Transverse colon (tissue), 4 donors: ENCODE data around the gene EFCAB7. TPM values are rescaled to one million over a fixed set of nuclear protein-coding genes. Genes with fewer than 3 reads are reported as not detected.

Experiments
- DNase-seq: peaks from one replicate; pipeline ENCODE4 v3.0.0-alpha.2; 2019
- H3K27ac ChIP-seq, 4 donors: fragments of 200-600 bp; sonication (generic); 2 replicates each; pipeline ENCODE4 v1.5.1; 2016 to 2018; ENCODE audit warnings: inconsistent platforms in 4 of 4
- H3K27me3 ChIP-seq: fragments of 200-600 bp; sonication (generic); 2 replicates; pipeline ENCODE4 v1.5.1; 2017; ENCODE audit warnings: inconsistent platforms
- H3K36me3 ChIP-seq, 4 donors: fragments of 200-600 bp; sonication (generic); 2 replicates each; pipeline ENCODE4 v1.5.1; 2017 to 2019; ENCODE audit warnings: inconsistent platforms in 4 of 4
- H3K4me1 ChIP-seq, 4 donors: fragments of 200-600 bp; sonication (generic); 2 replicates each; pipeline ENCODE4 v1.5.1; 2017 to 2020; ENCODE audit warnings: inconsistent platforms in 4 of 4
- H3K4me3 ChIP-seq, 4 donors: fragments of 200-600 bp; sonication (generic); 1 replicate in 1 of 4; 2 replicates in 3 of 4; pipeline versions ENCODE4 v1.5.1 to v1.6.1; 2017 to 2019; ENCODE audit warnings: inconsistent platforms in 4 of 4
- H3K9me3 ChIP-seq, 2 donors: fragments of 200-600 bp; sonication (generic); 2 replicates each; pipeline ENCODE4 v1.5.1; 2017 to 2019; ENCODE audit warnings: inconsistent platforms in 2 of 2
- EP300 ChIP-seq: sonication (generic); formaldehyde crosslinking; IDR thresholded peaks from one replicate; pipeline ENCODE4 v1.6.1; 2017; ENCODE audit warnings: antibody characterized with exemption, low read depth
- POLR2A ChIP-seq: fragments of 450-650 bp; IDR thresholded peaks from one replicate; pipeline ENCODE4 v1.6.1; 2016; ENCODE audit warnings: antibody characterized with exemption, mild to moderate bottlenecking, moderate library complexity
- POLR2AphosphoS5 ChIP-seq, 3 donors: sonication (generic); formaldehyde crosslinking; IDR thresholded peaks; one replicate each; pipeline ENCODE4 v1.6.1; 2016; ENCODE audit warnings: antibody characterized with exemption in 3 of 3
- WGBS, 2 donors: methylation state at CpG; one replicate each; pipeline ENCODE4 v1.1.5; 2018; ENCODE audit warnings: low coverage in 1 of 2; 5-methylcytosine and 5-hydroxymethylcytosine counted together
- in situ Hi-C, 4 donors: fragments of 200-750 bp; cut with MboI; loops; one replicate each; pipeline versions ENCODE4 v1.15.0 to v1.15.1; 2017; ENCODE audit warnings: low sequenced_read_pairs in 3 of 4, low pct_ligation_motif_present in 1 of 4, low pct_unique_long_range_greater_than_20kb in 1 of 4
- intact Hi-C: fragments of 100-400 bp; cut with DNase I; formaldehyde crosslinking; loops from one replicate; pipeline ENCODE4 v1.15.1; 2023; ENCODE audit warnings: low total_unique reads
- total RNA-seq, 4 donors: library from RNA; depleted of rRNA; stranded (reverse); fragments of >200 nt; gene quantifications; one replicate each; pipeline ENCODE4 v1.1.0, GENCODE V29; 2016
- TF ChIP-seq, protein P1 (sequence below), 5 experiments: fragments of 200-600 bp in 3 of 5; fragments of 450-650 bp in 2 of 5; sonication (generic) in 3 of 5; IDR thresholded peaks; 1 replicate in 2 of 5; 2 replicates in 3 of 5; pipeline ENCODE4 v1.5.1; 2016 to 2017; ENCODE audit warnings: antibody characterized with exemption in 5 of 5, inconsistent platforms in 3 of 5, mild to moderate bottlenecking in 2 of 5, moderate library complexity in 1 of 5

EFCAB7 gene
- total RNA-seq, 4 donors from 2014 or later = 3.8 to 6.4 (median 4.2) TPM; not detected in 1

DNA sequence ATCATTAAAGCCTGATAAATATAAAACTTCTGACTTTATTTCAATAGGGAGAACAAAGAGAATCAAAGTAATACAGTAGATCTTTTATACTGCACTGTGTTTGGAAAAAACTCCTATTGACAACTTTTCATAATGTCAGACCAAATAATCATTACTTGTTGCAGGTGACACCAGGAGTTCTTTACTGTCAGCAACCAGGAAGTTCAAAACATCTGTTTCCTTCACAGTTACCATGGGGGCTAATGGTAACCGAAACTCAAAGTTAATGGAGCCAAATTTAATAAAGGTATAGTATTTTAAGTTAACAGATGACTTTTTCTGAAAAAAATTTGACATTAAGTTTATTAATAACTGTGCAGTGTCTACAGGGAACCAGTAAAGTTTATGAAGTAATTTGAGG is 10.6 kb downstream of the EFCAB7 start:
- peaks cover 0 to 16% (median 4%) of the 10 kb centered on the region in 4 donors for H3K36me3 ChIP-seq
- in situ Hi-C loops = loop anchor here in 1 of 4 donors (25.0 kb wide), 1 partner anchor 697 kb away; no protein-coding TSS in a partner anchor
- H3K27ac ChIP-seq = no peak overlapping the region
- H3K4me1 ChIP-seq = no peaks in the 10 kb centered on the region
- TF ChIP-seq POLR2AphosphoS5 (IDR thresholded peaks at IDR 0.05) (no peak), EP300 (no peak), POLR2A (no peak)
- TF ChIP-seq, protein P1, sequence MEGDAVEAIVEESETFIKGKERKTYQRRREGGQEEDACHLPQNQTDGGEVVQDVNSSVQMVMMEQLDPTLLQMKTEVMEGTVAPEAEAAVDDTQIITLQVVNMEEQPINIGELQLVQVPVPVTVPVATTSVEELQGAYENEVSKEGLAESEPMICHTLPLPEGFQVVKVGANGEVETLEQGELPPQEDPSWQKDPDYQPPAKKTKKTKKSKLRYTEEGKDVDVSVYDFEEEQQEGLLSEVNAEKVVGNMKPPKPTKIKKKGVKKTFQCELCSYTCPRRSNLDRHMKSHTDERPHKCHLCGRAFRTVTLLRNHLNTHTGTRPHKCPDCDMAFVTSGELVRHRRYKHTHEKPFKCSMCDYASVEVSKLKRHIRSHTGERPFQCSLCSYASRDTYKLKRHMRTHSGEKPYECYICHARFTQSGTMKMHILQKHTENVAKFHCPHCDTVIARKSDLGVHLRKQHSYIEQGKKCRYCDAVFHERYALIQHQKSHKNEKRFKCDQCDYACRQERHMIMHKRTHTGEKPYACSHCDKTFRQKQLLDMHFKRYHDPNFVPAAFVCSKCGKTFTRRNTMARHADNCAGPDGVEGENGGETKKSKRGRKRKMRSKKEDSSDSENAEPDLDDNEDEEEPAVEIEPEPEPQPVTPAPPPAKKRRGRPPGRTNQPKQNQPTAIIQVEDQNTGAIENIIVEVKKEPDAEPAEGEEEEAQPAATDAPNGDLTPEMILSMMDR (IDR thresholded peaks at IDR 0.05) = no peak
- no peak overlapping the region for H3K4me3 ChIP-seq
- DNase-seq = no peak
- H3K9me3 ChIP-seq = no peaks in the 10 kb centered on the region
- intact Hi-C loops = no loop called here
- no peaks in the 10 kb centered on the region for H3K27me3 ChIP-seq
- WGBS, 2 donors = 89 to 94% methylated on average over 1 of the region's 1 CpG

DNA sequence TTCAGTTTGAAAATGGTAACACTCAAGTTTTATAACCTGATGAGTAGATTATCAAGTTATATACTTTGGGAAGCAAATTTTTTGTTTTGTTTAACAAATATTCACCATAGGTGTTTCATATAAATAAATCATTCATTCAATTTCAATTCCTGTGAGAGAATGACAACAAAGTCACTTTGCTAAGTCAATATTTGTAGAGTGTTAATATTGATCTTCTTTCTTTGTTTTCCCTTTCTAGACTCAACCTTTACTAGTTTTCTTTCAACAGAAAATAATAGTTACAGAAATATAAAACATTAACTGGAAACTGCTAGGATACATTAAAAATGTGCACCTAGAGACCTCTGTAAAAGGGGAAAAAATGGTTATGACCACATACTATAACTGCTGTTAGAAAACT is 11.1 kb downstream of the EFCAB7 start:
- intact Hi-C loops (no loop called here), in situ Hi-C loops (loop anchor here in 1 of 4 donors (25.0 kb wide), 1 partner anchor 697 kb away; no protein-coding TSS in a partner anchor)
- Histone ChIP-seq H3K4me3 (no peak overlapping the region), H3K27ac (no peak overlapping the region), H3K36me3 (peaks cover 0 to 16% (median 4%) of the 10 kb centered on the region in 4 donors), H3K9me3 (no peaks in the 10 kb centered on the region), H3K27me3 (no peaks in the 10 kb centered on the region), H3K4me1 (no peaks in the 10 kb centered on the region)
- DNase-seq = no peak
- TF ChIP-seq POLR2AphosphoS5 (IDR thresholded peaks at IDR 0.05) = no peak
- no peak for TF ChIP-seq EP300

DNA sequence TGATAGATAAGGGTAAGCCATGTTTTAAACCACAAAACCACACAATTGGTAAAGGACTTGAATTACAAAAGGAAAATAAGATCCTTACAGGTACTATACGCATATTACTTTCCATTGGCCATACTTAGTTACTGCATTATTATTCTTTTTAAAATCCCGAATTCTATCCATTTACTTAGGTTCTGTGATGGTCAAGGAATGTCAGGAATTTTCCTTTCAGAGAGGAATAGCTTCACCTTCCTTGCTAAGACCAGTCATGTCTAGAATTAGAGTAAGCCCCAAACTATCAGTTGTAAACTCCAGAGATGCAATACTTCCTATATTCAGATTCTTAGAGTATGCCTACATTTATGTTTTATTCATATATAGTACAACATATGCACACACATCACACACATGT is 13.7 kb downstream of the EFCAB7 start:
- Histone ChIP-seq H3K27ac (no peak overlapping the region), H3K4me3 (no peak overlapping the region), H3K27me3 (no peaks in the 10 kb centered on the region), H3K9me3 (no peaks in the 10 kb centered on the region), H3K4me1 (no peaks in the 10 kb centered on the region), H3K36me3 (peaks cover 0 to 11% (median 4%) of the 10 kb centered on the region in 4 donors)
- DNase-seq = no peak
- in situ Hi-C loops = loop anchor here in 1 of 4 donors (25.0 kb wide), 1 partner anchor 700 kb away; no protein-coding TSS in a partner anchor
- 87 to 91% methylated on average over 2 of the region's 2 CpGs for WGBS, 2 donors
- intact Hi-C loops = no loop called here
- TF ChIP-seq, protein P1 (IDR thresholded peaks at IDR 0.05) = no peak
- no peak for TF ChIP-seq POLR2A
- no peak for TF ChIP-seq EP300
- TF ChIP-seq POLR2AphosphoS5 (IDR thresholded peaks at IDR 0.05) = no peak

DNA sequence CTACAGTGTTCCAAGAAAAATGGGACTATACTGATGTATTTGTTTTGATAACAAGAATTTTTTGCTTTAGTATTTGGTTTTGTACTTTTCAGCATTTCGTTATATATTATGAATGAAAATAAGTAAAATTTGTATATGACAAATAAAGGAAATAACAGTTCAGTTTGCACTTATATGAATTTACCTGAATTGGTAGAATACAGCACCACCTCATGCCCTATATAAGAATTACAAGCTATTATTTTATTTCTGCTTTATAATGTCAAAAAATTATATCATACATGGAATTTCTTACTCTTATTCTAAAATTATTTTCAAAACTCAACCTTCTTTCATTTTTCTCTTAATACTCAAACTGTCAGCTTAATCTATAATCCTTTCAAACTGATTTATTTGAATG is 14.6 kb downstream of the EFCAB7 start:
- TF ChIP-seq POLR2A = no peak
- TF ChIP-seq, protein P1 (IDR thresholded peaks at IDR 0.05) = peak in 4 of 5 experiments; percentile 33 to 46 (median 40)
- TF ChIP-seq POLR2AphosphoS5 (IDR thresholded peaks at IDR 0.05) = no peak
- in situ Hi-C loops = loop anchor here in 1 of 4 donors (25.0 kb wide), 1 partner anchor 701 kb away; no protein-coding TSS in a partner anchor
- Histone ChIP-seq H3K4me1 (no peaks in the 10 kb centered on the region), H3K27ac (no peak overlapping the region), H3K27me3 (no peaks in the 10 kb centered on the region), H3K9me3 (no peaks in the 10 kb centered on the region), H3K36me3 (peaks cover 0 to 11% (median 2%) of the 10 kb centered on the region in 4 donors), H3K4me3 (no peak overlapping the region)
- 50 to 67% methylated on average over 1 of the region's 1 CpG for WGBS, 2 donors
- intact Hi-C loops = no loop called here
- no peak for DNase-seq

DNA sequence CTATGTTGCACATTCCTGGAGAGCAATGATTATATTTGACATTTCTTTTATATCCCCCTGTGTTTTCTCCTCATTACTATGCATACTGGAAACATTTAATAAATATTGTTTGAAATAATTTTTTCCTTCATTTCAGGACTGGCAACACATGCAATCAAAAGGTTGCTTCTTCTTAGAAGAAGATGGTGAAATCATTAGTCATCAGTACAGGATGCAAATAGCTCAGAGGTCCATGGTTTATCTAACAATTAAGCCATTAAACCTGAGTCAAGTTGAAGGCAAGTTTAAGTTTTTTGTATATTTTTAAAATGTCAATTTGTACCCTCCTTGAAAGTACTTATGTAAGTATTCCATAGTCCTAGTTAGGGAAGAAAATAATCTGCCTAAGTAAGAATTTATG is 22.5 kb downstream of the EFCAB7 start:
- TF ChIP-seq POLR2AphosphoS5 (IDR thresholded peaks at IDR 0.05) (no peak), EP300 (no peak), POLR2A (no peak)
- TF ChIP-seq, protein P1 (IDR thresholded peaks at IDR 0.05) = no peak
- no peaks in the 10 kb centered on the region for H3K27me3 ChIP-seq
- no peak overlapping the region for H3K27ac ChIP-seq
- intact Hi-C loops = no loop called here
- no peaks in the 10 kb centered on the region for H3K36me3 ChIP-seq
- no peak overlapping the region for H3K4me3 ChIP-seq
- H3K9me3 ChIP-seq = no peaks in the 10 kb centered on the region
- H3K4me1 ChIP-seq = no peaks in the 10 kb centered on the region
- no peak for DNase-seq
- in situ Hi-C loops = loop anchor here in 1 of 4 donors (25.0 kb wide), 1 partner anchor 708 kb away; no protein-coding TSS in a partner anchor
